ENCODE results near the gene FAF1. TPM values are rescaled to one million over a fixed set of nuclear protein-coding genes. Genes with fewer than 3 reads are reported as not detected.
A peak's percentile ranks its signal among the peaks of the same experiment; 100 is the strongest.

The FAF1 gene
- total and polyA plus RNA-seq, 9 of the 15 experiments (the other 6 are each of a cell fraction or from before 2014, with no cell fraction given): 48.7 to 225 (median 118) TPM

GRCh38 chr1:50873458-50874187 is 86.4 kb downstream of the FAF1 start (continued):
- TF ChIP-seq ZNF561 (CRISPR knock-in tag; conservative IDR thresholded peaks at IDR 0.05) (no peak), ATF7 (IDR thresholded peaks at IDR 0.05) (peak; percentile 89), ZNF274 (IDR thresholded peaks at IDR 0.05; ENCODE audit: borderline replicate concordance, low read depth, low read length) (no peak), WHSC1 (IDR thresholded peaks at IDR 0.05; ENCODE audit: low read length) (no peak), MCM3 (IDR thresholded peaks at IDR 0.05) (no peak), PRMT5 (CRISPR knock-in tag; IDR thresholded peaks at IDR 0.05) (no peak), SAFB (IDR thresholded peaks at IDR 0.05; ENCODE audit: borderline replicate concordance, low read depth, low read length) (no peak), ZNF655 (CRISPR knock-in tag; IDR thresholded peaks at IDR 0.05) (no peak), ZNF280A (IDR thresholded peaks at IDR 0.05; ENCODE audit: low read depth, partially characterized antibody) (no peak), HMG20A (CRISPR knock-in tag; conservative IDR thresholded peaks at IDR 0.05) (no peak), CSDE1 (IDR thresholded peaks at IDR 0.05) (peak in 1 of 2 experiments; percentile 43; a peak in 1 of 4 replicates), ATF1 (CRISPR knock-in tag; IDR thresholded peaks at IDR 0.05) (no peak), ATF1 (tag; IDR thresholded peaks at IDR 0.05) (peak; percentile 84), ZKSCAN1 (IDR thresholded peaks at IDR 0.05; ENCODE audit: low read depth, low read length) (no peak), ZNF239 (CRISPR knock-in tag; IDR thresholded peaks at IDR 0.05) (no peak), ZNF407 (IDR thresholded peaks at IDR 0.05; ENCODE audit: low read depth) (no peak), STAT5B (CRISPR knock-in tag; IDR thresholded peaks at IDR 0.05) (no peak), SOX6 (IDR thresholded peaks at IDR 0.05) (peak; percentile 62; the same call in 1 of the 2 replicates)
- TF ChIP-seq, protein P1, sequence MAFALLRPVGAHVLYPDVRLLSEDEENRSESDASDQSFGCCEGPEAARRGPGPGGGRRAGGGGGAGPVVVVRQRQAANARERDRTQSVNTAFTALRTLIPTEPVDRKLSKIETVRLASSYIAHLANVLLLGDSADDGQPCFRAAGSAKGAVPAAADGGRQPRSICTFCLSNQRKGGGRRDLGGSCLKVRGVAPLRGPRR (CRISPR knock-in tag; IDR thresholded peaks at IDR 0.05): no peak

All from K562 (cell line).